HG03045 (cell line): ENCODE data around the gene INO80E.

Experiments used
- ATAC-seq: cut with Tn5 transposase; IDR thresholded peaks from one replicate; pipeline ENCODE4 v1.9.1; 2021; ENCODE audit warnings: mild to moderate bottlenecking, moderate library complexity; ENCODE audit not compliant: unreplicated experiment

The INO80E gene

GRCh38 chr16:29975134-29975538 is 20.9 kb upstream of the INO80E start:
- no peak for ATAC-seq

- no peak for ATAC-seq
These were observed 20.1 kb upstream of the INO80E start for GRCh38 chr16:29975811-29976511.

- ATAC-seq, result no peak
These were observed 18.8 kb upstream of the INO80E start for GRCh38 chr16:29977063-29977825.

- no peak for ATAC-seq
These were observed 18.0 kb upstream of the INO80E start for GRCh38 chr16:29978081-29978480.

- ATAC-seq, result no peak
These were observed 17.3 kb upstream of the INO80E start for GRCh38 chr16:29978564-29979270.

GRCh38 chr16:29982560-29983419 is 13.3 kb upstream of the INO80E start:
- no peak for ATAC-seq

GRCh38 chr16:29983420-29984136 is 12.5 kb upstream of the INO80E start:
- no peak for ATAC-seq

GRCh38 chr16:29984137-29984763 is 11.8 kb upstream of the INO80E start:
- no peak for ATAC-seq

- ATAC-seq, result no peak
These were observed 11.3 kb upstream of the INO80E start for GRCh38 chr16:29984764-29985147.

- ATAC-seq, result no peak
These were observed 10.7 kb upstream of the INO80E start for GRCh38 chr16:29985271-29985811.

GRCh38 chr16:29986231-29986630 is 9.8 kb upstream of the INO80E start:
- no peak for ATAC-seq

- no peak for ATAC-seq
These were observed 9.1 kb upstream of the INO80E start for GRCh38 chr16:29986931-29987330.

GRCh38 chr16:29987371-29988085 is 8.5 kb upstream of the INO80E start:
- no peak for ATAC-seq

GRCh38 chr16:29988346-29989075 is 7.5 kb upstream of the INO80E start:
- ATAC-seq, result no peak

- no peak for ATAC-seq
These were observed 6.8 kb upstream of the INO80E start for GRCh38 chr16:29989111-29989858.

GRCh38 chr16:29990034-29990433 is 6.0 kb upstream of the INO80E start:
- no peak for ATAC-seq

GRCh38 chr16:29990883-29991570 is 5.0 kb upstream of the INO80E start:
- ATAC-seq, result no peak
